ENCODE data around the gene EIF1AD.
"Not testable (repeated sequence)": the region's sequence is repeated elsewhere in the genome, so short reads cannot be mapped to it uniquely, and the experiment has no call there.

Gene EIF1AD

GRCh38 chr11:66001942-66002647, at the start of gene EIF1AD, which contains the start of gene BANF1:
Gene EIF1AD (minus strand): TSS chr11:66002157. CDS start chr11:66000389, 1,768 bp downstream.
Gene BANF1 (plus strand): TSS chr11:66002503. CDS start chr11:66003251, 748 bp downstream.
- DNase-seq, result peak; percentile 84

- DNase-seq, result no peak
Measured at GRCh38 chr11:66051371-66051765, 49.4 kb upstream of the EIF1AD start.

- no peak for DNase-seq
Measured at GRCh38 chr11:66050581-66051231, 48.7 kb upstream of the EIF1AD start.

GRCh38 chr11:66048547-66049323, 46.8 kb upstream of the EIF1AD start, which contains the start of gene GAL3ST3:
Gene GAL3ST3 (minus strand): TSS chr11:66049161. CDS start chr11:66045415, 3,746 bp downstream.
- no peak for DNase-seq

- DNase-seq, result no peak
Measured at GRCh38 chr11:66047541-66048365, 45.8 kb upstream of the EIF1AD start.

GRCh38 chr11:66046901-66047300, 44.9 kb upstream of the EIF1AD start:
- no peak for DNase-seq

- DNase-seq, result peak; percentile 81
Measured at GRCh38 chr11:66045177-66045639, 43.3 kb upstream of the EIF1AD start.

GRCh38 chr11:66044757-66045156, 42.8 kb upstream of the EIF1AD start:
- no peak for DNase-seq

GRCh38 chr11:66042996-66043906, 41.3 kb upstream of the EIF1AD start:
- DNase-seq, result no peak

GRCh38 chr11:66042227-66042995, 40.5 kb upstream of the EIF1AD start:
- no peak for DNase-seq

GRCh38 chr11:66039765-66040164, 37.8 kb upstream of the EIF1AD start:
- DNase-seq, result no peak

- no peak for DNase-seq
Measured at GRCh38 chr11:66037327-66037726, 35.4 kb upstream of the EIF1AD start.

- DNase-seq, result no peak
Measured at GRCh38 chr11:66036334-66036710, 34.4 kb upstream of the EIF1AD start.

GRCh38 chr11:66035653-66036333, 33.8 kb upstream of the EIF1AD start:
- DNase-seq, result no peak

- DNase-seq, result no peak
Measured at GRCh38 chr11:66032957-66033735, 31.2 kb upstream of the EIF1AD start.

- no peak for DNase-seq
Measured at GRCh38 chr11:66026017-66026529, 24.1 kb upstream of the EIF1AD start, which contains the start of gene CATSPER1. Gene CATSPER1 (minus strand): TSS chr11:66026479. CDS start chr11:66026379, 100 bp downstream.

- DNase-seq, result not testable (repeated sequence)
Measured at GRCh38 chr11:66023186-66023440, 21.2 kb upstream of the EIF1AD start.

GRCh38 chr11:66022401-66023185, 20.6 kb upstream of the EIF1AD start:
- peak; percentile 78 for DNase-seq
